K562 (cell line): Measurements from ENCODE around the gene HAUS3.

ENCODE experiments used
- CXXC5 ChIP-seq: fragments of 250-450 bp; sonication (Bioruptor Pico); IDR thresholded peaks from 2 replicates; pipeline ENCODE4 v1.8.0; 2022; ENCODE audit warnings: inconsistent platforms, mild to moderate bottlenecking, moderate library complexity
- EZH2 ChIP-seq: IDR thresholded peaks from 2 replicates; pipeline ENCODE4 v1.6.1; 2012; ENCODE audit warnings: low read depth, mild to moderate bottlenecking, inconsistent platforms, low read length, borderline replicate concordance
- FOXJ3 ChIP-seq: sonication (generic); formaldehyde crosslinking; IDR thresholded peaks from 2 replicates; pipeline ENCODE4 v1.4.0; 2020; ENCODE audit warnings: mild to moderate bottlenecking, missing genetic modification reagents
- JUND ChIP-seq, 2 experiments: IDR thresholded peaks; 2 replicates in 1 of 2; 3 replicates in 1 of 2; pipeline ENCODE4 v1.6.1; 2011; ENCODE audit warnings: borderline replicate concordance in 2 of 2, low read depth in 2 of 2, low read length in 2 of 2, improper control_type of control experiment in 1 of 2, missing biosample characterization in 1 of 2, missing genetic modification characterization in 1 of 2, missing genetic modification reagents in 1 of 2
- POLR2A ChIP-seq: fragments of 450-650 bp; conservative IDR thresholded peaks from 2 replicates; pipeline ENCODE4 v1.6.1; 2016
- SMAD2 ChIP-seq: fragments of 150-350 bp; IDR thresholded peaks from 2 replicates; pipeline ENCODE4 v1.6.1; 2014; ENCODE audit warnings: low read depth, mild to moderate bottlenecking, low read length
- SNRNP70 ChIP-seq: fragments of 200-400 bp; formaldehyde crosslinking; optimal IDR thresholded peaks from 2 replicates; pipeline ENCODE3; 2017; ENCODE audit warnings: low read depth, low read length
- ZNF143 ChIP-seq: sonication (generic); formaldehyde crosslinking; IDR thresholded peaks from 2 replicates; pipeline ENCODE4 v1.9.0; 2022; ENCODE audit warnings: mild to moderate bottlenecking, missing genetic modification reagents
- TF ChIP-seq, protein P1 (sequence below), 3 experiments: IDR thresholded peaks in 2 of 3; conservative IDR thresholded peaks in 1 of 3; 2 replicates each; pipeline ENCODE4 v1.5.1; 2011 to 2012; ENCODE audit warnings: low read length in 3 of 3, mild to moderate bottlenecking in 3 of 3, control low read depth in 2 of 3, improper control_type of control experiment in 1 of 3, inconsistent platforms in 1 of 3, low read depth in 1 of 3, mixed read lengths in 1 of 3, moderate library complexity in 1 of 3; ENCODE audit not compliant: insufficient read depth in 2 of 3
- TF ChIP-seq, protein P2 (sequence below): sonication (generic); formaldehyde crosslinking; IDR thresholded peaks from 2 replicates; pipeline ENCODE4 v1.8.0; 2022; ENCODE audit warnings: mild to moderate bottlenecking, missing genetic modification reagents
- TF ChIP-seq, protein P3 (sequence below), 2 experiments: fragments of 450-650 bp; conservative IDR thresholded peaks; 2 replicates each; pipeline ENCODE4 v1.6.1; 2017; ENCODE audit warnings: mild to moderate bottlenecking in 2 of 2, moderate library complexity in 2 of 2

DNA sequence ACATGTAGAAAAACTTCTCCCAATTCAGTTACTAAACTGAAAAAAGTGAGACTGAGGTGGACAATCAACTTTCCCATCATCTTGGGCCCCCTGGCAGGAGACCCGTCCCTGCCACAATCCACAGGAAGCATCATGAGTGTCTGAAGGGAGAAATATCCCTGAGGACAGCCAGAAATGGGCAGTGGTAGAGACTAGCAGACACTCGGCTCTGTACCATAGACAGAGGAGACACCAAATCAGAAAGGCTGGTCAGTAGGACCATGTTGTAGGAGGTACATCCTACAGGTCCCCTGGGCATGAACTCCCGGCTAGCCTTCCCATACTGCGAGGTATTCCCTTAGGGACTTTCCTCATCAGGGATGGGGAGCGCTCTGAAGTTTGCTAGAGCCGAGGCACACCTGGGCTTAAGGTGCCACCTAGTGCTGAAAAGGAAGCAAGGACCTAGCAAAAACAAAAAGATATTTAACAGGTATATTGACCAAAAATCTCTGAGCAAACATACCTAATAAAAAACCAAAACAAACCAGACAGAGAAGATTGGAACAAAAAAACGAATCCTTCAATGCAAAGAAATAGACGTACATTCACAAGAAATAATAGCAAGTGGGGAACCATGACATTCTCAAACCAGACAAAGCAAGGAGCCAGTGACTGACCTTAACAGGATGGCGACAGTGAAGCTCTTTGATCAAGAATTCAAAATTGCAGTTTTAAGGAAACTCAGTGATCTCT is 55.6 kb downstream of the HAUS3 start:
- no peak for TF ChIP-seq ZNF143 (CRISPR knock-in tag)
- TF ChIP-seq, protein P1, sequence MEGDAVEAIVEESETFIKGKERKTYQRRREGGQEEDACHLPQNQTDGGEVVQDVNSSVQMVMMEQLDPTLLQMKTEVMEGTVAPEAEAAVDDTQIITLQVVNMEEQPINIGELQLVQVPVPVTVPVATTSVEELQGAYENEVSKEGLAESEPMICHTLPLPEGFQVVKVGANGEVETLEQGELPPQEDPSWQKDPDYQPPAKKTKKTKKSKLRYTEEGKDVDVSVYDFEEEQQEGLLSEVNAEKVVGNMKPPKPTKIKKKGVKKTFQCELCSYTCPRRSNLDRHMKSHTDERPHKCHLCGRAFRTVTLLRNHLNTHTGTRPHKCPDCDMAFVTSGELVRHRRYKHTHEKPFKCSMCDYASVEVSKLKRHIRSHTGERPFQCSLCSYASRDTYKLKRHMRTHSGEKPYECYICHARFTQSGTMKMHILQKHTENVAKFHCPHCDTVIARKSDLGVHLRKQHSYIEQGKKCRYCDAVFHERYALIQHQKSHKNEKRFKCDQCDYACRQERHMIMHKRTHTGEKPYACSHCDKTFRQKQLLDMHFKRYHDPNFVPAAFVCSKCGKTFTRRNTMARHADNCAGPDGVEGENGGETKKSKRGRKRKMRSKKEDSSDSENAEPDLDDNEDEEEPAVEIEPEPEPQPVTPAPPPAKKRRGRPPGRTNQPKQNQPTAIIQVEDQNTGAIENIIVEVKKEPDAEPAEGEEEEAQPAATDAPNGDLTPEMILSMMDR (IDR thresholded peaks at IDR 0.05 in 2 of 3, conservative IDR thresholded peaks at IDR 0.05 in 1 of 3; ENCODE audit: insufficient read depth in 2 of 3, low read depth in 1 of 3, low read length in 3 of 3), result peak; percentile 55 to 65 (median 59)
- no peak for TF ChIP-seq CXXC5
- TF ChIP-seq, protein P2, sequence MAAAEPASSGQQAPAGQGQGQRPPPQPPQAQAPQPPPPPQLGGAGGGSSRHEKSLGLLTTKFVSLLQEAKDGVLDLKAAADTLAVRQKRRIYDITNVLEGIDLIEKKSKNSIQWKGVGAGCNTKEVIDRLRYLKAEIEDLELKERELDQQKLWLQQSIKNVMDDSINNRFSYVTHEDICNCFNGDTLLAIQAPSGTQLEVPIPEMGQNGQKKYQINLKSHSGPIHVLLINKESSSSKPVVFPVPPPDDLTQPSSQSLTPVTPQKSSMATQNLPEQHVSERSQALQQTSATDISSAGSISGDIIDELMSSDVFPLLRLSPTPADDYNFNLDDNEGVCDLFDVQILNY (CRISPR knock-in tag), result no peak
- no peak for TF ChIP-seq JUND (IDR thresholded peaks at IDR 0.05; ENCODE audit: borderline replicate concordance, low read depth, low read length)
- no peak for TF ChIP-seq JUND (tag; IDR thresholded peaks at IDR 0.05; ENCODE audit: borderline replicate concordance, low read depth, low read length)
- TF ChIP-seq SMAD2, result no peak
- no peak for TF ChIP-seq EZH2
- no peak for TF ChIP-seq SNRNP70
- no peak for TF ChIP-seq FOXJ3
- TF ChIP-seq, protein P3, sequence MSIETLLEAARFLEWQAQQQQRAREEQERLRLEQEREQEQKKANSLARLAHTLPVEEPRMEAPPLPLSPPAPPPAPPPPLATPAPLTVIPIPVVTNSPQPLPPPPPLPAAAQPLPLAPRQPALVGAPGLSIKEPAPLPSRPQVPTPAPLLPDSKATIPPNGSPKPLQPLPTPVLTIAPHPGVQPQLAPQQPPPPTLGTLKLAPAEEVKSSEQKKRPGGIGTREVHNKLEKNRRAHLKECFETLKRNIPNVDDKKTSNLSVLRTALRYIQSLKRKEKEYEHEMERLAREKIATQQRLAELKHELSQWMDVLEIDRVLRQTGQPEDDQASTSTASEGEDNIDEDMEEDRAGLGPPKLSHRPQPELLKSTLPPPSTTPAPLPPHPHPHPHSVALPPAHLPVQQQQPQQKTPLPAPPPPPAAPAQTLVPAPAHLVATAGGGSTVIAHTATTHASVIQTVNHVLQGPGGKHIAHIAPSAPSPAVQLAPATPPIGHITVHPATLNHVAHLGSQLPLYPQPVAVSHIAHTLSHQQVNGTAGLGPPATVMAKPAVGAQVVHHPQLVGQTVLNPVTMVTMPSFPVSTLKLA (conservative IDR thresholded peaks at IDR 0.05), result no peak
- no peak for TF ChIP-seq POLR2A
